GOT3 (cell line): Measurements from ENCODE around the gene TMPRSS7.

Experiments used
- DNase-seq: peaks from one replicate; lab custom pipeline; 2025; ENCODE audit warnings: mixed read lengths; lab: John Stamatoyannopoulos, UW

Gene TMPRSS7

GRCh38 chr3:112034436-112034835, at the start of gene TMPRSS7:
Gene TMPRSS7 (plus strand): TSS chr3:112034736. CDS start chr3:112034846, 110 bp downstream.
- DNase-seq = no peak

- DNase-seq = no peak
Measured at GRCh38 chr3:111986800-111987199, 47.7 kb upstream of the TMPRSS7 start.

GRCh38 chr3:111989061-111989678, 45.4 kb upstream of the TMPRSS7 start:
- no peak for DNase-seq

GRCh38 chr3:111993038-111993437, 41.5 kb upstream of the TMPRSS7 start:
- DNase-seq = no peak

GRCh38 chr3:111998636-111999483, 35.7 kb upstream of the TMPRSS7 start, which contains the start of gene TAGLN3:
Gene TAGLN3 (plus strand): TSS chr3:111998922. CDS start chr3:111999423, 501 bp downstream.
- no peak for DNase-seq

- no peak for DNase-seq
Measured at GRCh38 chr3:111999484-112000324, 34.8 kb upstream of the TMPRSS7 start.

GRCh38 chr3:112000367-112000771, 34.2 kb upstream of the TMPRSS7 start:
- DNase-seq = no peak

GRCh38 chr3:112000966-112001365, 33.6 kb upstream of the TMPRSS7 start:
- DNase-seq = no peak

GRCh38 chr3:112001526-112001925, 33.0 kb upstream of the TMPRSS7 start:
- no peak for DNase-seq

- DNase-seq = no peak
Measured at GRCh38 chr3:112002096-112002971, 32.2 kb upstream of the TMPRSS7 start.

GRCh38 chr3:112003321-112004080, 31.0 kb upstream of the TMPRSS7 start:
- DNase-seq = no peak

GRCh38 chr3:112004187-112004586, 30.3 kb upstream of the TMPRSS7 start:
- no peak for DNase-seq

- no peak for DNase-seq
Measured at GRCh38 chr3:112004669-112005068, 29.9 kb upstream of the TMPRSS7 start.

- no peak for DNase-seq
Measured at GRCh38 chr3:112005091-112005672, 29.4 kb upstream of the TMPRSS7 start.

- no peak for DNase-seq
Measured at GRCh38 chr3:112007633-112008032, 26.9 kb upstream of the TMPRSS7 start.

GRCh38 chr3:112009670-112010069, 24.9 kb upstream of the TMPRSS7 start:
- no peak for DNase-seq

- DNase-seq = no peak
Measured at GRCh38 chr3:112010636-112011035, 23.9 kb upstream of the TMPRSS7 start.

GRCh38 chr3:112011376-112011940, 23.1 kb upstream of the TMPRSS7 start:
- DNase-seq = no peak

GRCh38 chr3:112012205-112012992, 22.1 kb upstream of the TMPRSS7 start:
- no peak for DNase-seq
